ENCODE data around the gene ATP1B3.
"Not testable (repeated sequence)": the region's sequence is repeated elsewhere in the genome, so short reads cannot be mapped to it uniquely, and the experiment has no call there.

ATP1B3 gene

GRCh38 chr3:141860766-141861513, 15.5 kb upstream of the ATP1B3 start:
- DNase-seq: no peak

DNA sequence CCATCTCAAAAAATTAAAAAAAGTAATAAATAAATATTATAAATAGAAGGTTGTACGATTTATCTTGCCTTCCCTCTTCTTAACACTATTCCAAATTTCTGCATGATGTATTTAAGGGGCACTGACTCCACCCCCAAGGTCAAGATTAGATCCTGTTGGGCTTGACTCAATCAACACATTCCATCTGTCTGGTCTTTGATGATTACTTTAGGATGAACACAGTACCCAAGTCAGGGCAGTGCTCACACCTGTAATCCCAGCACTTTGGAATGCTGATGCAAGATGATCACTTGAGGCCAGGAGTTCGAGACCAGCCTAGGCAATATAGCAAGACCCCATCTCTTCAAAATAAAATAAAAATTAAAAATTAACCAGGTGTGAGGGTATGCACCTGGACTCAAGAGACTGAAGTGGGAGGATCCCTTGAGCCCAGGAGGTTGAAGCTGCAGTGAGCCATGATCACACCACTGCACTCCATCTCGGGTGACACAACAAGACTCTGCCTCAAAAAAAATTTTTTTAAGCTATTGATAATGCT, 14.1 kb upstream of the ATP1B3 start:
- no peak for DNase-seq

GRCh38 chr3:141863491-141863890, 13.0 kb upstream of the ATP1B3 start:
- DNase-seq: no peak

- DNase-seq: no peak
Measured at GRCh38 chr3:141864281-141864970, 12.0 kb upstream of the ATP1B3 start.

- DNase-seq: no peak
Measured at GRCh38 chr3:141865101-141865500, 11.3 kb upstream of the ATP1B3 start.

- DNase-seq: no peak
Measured at GRCh38 chr3:141870091-141870687, 6.3 kb upstream of the ATP1B3 start.

- DNase-seq: peak; percentile 71
Measured at GRCh38 chr3:141875374-141875892, 1.0 kb upstream of the ATP1B3 start.

DNA sequence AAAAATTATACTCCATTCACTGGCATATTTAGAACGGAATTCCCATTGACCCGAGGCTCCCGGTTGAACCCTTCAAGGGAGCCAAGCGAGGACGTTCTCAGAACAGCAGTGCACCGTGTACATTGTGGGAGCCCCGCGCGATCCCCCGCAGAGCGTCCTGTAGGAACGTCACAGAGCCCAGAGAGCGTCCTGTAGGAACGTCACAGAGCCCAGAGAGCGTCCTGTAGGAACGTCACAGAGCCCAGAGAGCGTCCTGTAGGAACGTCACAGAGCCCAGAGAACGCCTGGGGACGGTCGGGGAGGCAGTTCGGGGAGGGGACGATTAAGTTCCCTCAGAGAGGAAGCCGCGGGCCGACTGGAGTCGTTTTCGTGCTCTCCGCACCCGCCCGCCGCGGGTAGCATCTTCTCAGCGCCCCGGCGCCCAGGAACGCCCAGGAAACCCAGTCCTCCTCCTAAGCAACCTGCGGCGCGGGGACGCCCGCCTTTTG, 506 bp upstream of the ATP1B3 start:
- DNase-seq: no peak

- DNase-seq: no peak
Measured at GRCh38 chr3:141876891-141877621, 613 bp downstream of the ATP1B3 start.

GRCh38 chr3:141877911-141878310, 1.5 kb downstream of the ATP1B3 start:
- DNase-seq: no peak

DNA sequence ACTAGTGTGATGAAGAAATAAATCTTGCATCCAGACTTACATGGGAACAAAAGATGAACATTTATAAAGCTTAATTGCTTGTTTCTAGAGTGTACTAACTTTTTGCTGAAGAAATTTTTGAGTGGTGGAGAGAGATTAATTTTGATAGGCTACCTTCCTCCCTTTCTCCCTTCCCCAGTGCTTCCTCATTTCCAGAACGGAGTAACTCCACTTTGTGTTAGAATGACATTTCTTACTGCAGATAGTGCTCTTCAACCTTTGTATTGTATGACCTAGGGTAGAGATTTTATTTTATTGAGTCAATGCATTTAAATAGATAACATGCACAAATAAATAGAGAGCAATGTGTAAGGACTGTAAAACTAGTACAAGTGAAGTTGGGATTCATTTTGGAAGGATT, 1.9 kb downstream of the ATP1B3 start:
- DNase-seq: no peak

DNA sequence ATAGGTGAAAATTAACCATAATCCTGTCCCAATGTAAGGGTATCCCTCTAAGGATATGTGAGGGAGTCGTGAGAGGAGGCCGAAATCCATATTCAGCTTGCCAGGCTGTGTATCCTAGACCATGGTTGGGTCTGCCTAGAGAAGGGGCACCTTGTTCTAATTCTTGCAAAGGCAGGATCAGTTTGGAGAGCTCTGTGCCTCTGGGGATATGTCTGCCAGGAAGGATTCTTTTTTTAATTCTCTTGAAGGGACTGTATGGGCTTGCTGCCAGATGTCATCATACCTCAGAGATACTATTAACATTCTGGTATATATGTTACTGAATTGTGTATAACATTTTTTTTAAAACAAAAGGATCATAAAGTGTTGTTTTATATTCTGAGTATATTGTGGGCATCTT, 2.4 kb downstream of the ATP1B3 start:
- DNase-seq: no peak

DNA sequence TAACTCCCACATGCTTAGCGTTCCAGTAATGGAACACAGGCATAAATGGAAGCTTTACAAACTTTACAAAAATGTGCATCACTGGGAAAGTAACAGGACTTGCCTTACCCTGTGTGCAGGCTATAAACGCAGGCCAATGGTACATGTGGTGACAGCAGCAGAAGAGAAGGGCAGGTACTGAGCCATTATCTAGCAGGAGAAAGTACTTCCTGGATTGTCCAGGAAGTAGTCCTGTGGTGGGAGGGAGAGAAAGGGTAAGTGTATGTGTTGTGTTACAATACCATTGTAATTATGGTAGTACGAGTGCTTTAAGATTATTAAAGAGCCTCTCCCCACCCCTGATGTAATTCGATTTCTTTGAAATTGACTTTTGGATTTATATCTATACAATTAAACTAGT, 5.3 kb downstream of the ATP1B3 start:
- no peak for DNase-seq

DNA sequence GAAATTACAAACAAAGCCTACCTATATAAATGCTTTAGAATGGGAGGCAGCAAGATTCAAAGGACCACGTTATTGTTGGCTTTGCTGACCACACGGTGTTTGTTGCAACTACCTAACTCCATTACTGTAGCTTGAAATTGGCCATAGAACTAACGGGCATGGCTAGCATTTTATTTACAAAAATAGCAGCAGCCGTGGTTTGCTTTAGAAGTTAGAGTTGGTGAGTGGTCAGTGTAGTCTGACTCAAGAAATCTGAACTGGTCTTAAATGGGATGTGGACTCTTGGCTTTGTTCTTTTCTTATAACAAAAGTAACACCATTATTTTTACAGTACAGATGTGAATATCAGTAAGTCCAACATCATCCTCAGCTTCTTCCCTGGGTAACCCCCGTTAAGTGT, 10.6 kb downstream of the ATP1B3 start:
- no peak for DNase-seq

DNA sequence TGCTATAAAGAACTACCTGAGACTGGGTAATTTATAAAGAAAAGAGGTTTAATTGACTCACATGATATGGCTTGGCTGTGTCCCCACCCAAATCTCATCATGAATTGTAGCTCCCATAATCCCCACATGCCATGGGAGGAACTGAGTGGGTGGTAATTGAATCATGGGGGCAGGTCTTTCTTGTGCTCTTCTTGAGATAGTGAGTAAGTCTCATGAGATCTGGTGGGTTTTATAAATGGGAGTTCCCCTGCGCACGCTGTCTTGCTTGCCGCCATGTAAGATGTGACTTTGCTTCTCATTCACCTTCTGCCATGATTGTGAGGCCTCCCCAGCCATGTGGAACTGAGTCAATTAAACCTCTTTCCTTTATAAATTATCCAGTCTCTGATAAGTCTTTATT, 12.1 kb downstream of the ATP1B3 start:
- DNase-seq: not testable (repeated sequence)

DNA sequence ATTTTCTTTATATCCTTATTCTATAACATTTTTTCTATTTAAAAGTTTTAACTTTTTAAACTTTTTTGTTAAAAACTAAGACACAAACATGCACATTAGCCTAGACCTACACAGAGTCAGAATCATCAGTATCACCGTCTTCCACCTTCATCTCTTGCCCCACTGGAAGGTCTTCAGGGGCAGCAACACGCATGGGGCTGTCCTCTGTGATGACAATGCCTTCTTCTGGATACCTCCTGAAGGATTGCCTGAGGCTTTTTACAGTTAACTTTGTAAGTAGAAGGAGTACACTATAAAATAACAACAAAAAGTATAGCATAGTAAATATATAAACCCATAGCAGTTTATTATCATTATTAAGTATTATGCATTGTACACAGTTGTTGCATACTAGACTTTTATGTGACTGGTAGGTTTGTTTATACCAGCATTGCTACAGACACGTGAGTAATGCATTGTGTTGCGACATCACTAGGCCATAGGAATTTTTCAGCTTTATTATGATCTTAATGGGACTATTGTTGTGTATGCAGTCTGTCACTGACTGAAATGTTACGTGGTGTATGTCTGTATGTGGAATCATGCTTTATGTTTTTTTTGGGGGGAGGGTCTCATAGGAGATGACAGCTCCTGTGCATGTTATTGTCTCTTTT, 18.2 kb downstream of the ATP1B3 start:
- DNase-seq: no peak

GRCh38 chr3:141895731-141896130, 19.3 kb downstream of the ATP1B3 start:
- DNase-seq: no peak

DNA sequence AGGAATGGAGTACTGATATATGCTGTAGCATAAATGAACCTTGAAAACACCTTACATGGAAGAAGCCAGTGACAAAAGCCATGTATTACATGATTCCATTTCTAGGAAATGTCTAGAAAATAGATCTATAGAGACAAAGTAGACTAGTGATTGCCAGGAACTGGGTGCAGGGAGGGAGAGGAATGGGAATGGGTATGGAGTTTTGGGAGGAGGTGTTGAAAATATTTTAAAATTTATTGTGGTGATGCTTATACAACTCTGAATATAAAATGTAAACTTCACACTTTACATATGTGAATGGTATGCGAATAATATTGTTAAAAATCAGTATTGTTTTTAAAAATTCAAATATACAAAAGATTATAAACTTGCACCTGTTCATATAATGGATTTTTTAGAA, 22.5 kb downstream of the ATP1B3 start:
- no peak for DNase-seq

DNA sequence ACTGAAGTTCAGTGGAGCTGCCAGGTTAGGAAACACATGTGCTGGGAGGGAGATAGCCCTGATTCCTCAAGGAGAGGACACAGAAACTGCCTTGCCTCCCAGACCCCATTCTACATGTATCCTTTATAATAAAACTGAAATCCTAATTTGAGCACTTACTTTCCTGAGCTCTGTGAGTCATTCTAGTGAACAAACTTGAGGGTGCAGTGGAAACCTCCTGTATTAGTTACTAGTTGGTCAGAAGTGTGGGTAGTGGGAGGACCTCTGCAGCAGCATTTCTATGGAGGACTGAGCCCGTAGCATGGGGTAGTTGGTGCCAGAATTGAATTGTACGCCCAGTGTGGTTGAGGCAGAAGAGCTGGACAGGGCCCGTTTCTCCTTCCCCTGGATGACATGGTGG, 23.9 kb downstream of the ATP1B3 start:
- no peak for DNase-seq

DNA sequence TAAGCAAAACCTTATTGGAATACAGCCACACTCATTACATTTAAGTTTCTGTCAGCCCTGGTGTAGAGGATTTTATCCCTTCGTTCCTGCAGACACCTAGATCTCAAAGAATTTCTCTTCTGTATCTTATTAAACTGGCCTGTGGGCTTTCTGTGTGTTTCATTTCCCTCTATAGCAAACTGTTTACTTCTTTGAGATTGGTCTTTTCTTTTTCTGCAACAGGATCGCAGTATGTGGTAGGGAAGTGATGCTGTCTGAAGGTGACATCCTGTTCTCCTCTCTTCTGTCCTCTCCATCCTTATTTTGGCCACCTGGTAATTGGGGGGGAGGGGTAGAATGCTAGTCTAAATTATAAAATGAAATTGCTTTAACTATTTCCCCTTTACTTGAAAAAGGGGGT, 25.5 kb downstream of the ATP1B3 start:
- DNase-seq: no peak

DNA sequence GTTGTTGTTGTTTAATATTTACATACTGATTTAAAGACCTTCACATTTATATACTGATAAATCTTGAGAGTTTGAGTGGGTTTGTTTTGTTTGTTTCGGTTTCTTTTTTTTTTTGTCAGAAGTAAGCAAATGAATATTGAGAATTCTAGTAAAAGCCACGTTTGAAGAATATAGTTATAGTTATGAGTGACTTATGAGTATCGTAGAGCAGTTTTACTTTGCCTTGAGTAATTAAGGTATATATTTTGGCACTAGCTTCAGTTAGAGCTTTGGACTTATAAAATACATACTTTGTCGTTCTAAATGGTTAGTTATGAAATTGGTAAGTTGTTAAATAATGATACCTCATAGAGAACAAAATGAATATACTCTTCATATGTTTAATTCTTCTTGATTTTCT, 27.8 kb downstream of the ATP1B3 start:
- no peak for DNase-seq

- DNase-seq: no peak
Measured at GRCh38 chr3:141905129-141905528, 28.7 kb downstream of the ATP1B3 start.

All from NCI-H1417 treated with DMSO at 0.1 percent for 48 hours (cell line).